Measurements from ENCODE around the gene POLE.

Gene POLE

GRCh38 chr12:132629330-132629729 is 57.8 kb downstream of the POLE start:
- DNase-seq (ENCODE audit: low read depth in 2 of 2), result no peak

- DNase-seq (ENCODE audit: low read depth in 2 of 2), result no peak
Observed at GRCh38 chr12:132625731-132626430, 61.3 kb downstream of the POLE start.

- DNase-seq (ENCODE audit: low read depth in 2 of 2), result no peak
Observed at GRCh38 chr12:132624910-132625630, 62.1 kb downstream of the POLE start.

- DNase-seq (ENCODE audit: low read depth in 2 of 2), result no peak
Observed at GRCh38 chr12:132624186-132624855, 62.8 kb downstream of the POLE start.

GRCh38 chr12:132623072-132623869 is 63.9 kb downstream of the POLE start:
- no peak for DNase-seq (ENCODE audit: low read depth in 2 of 2)

GRCh38 chr12:132622437-132623071 is 64.6 kb downstream of the POLE start:
- DNase-seq (ENCODE audit: low read depth in 2 of 2), result no peak

GRCh38 chr12:132621657-132622435 is 65.3 kb downstream of the POLE start:
- DNase-seq (ENCODE audit: low read depth in 2 of 2), result no peak

GRCh38 chr12:132620899-132621656 is 66.1 kb downstream of the POLE start:
- no peak for DNase-seq (ENCODE audit: low read depth in 2 of 2)

GRCh38 chr12:132620113-132620898 is 66.8 kb downstream of the POLE start:
- no peak for DNase-seq (ENCODE audit: low read depth in 2 of 2)

- DNase-seq (ENCODE audit: low read depth in 2 of 2), result no peak
Observed at GRCh38 chr12:132619386-132620112, 67.6 kb downstream of the POLE start.

- DNase-seq (ENCODE audit: low read depth in 2 of 2), result no peak
Observed at GRCh38 chr12:132619071-132619385, 68.1 kb downstream of the POLE start.

GRCh38 chr12:132618683-132619043 is 68.5 kb downstream of the POLE start, which contains the start of gene P2RX2:
Gene P2RX2 (plus strand): TSS chr12:132618776. CDS start chr12:132618817, 41 bp downstream.
- no peak for DNase-seq (ENCODE audit: low read depth in 2 of 2)

GRCh38 chr12:132617822-132618682 is 69.1 kb downstream of the POLE start:
- no peak for DNase-seq (ENCODE audit: low read depth in 2 of 2)

GRCh38 chr12:132617135-132617701 is 69.9 kb downstream of the POLE start:
- DNase-seq (ENCODE audit: low read depth in 2 of 2), result no peak

- DNase-seq (ENCODE audit: low read depth in 2 of 2), result no peak
Observed at GRCh38 chr12:132615579-132616038, 71.5 kb downstream of the POLE start.

GRCh38 chr12:132614861-132615578 is 72.1 kb downstream of the POLE start:
- peak; percentile 51 to 69 for DNase-seq (ENCODE audit: low read depth in 2 of 2)
